ENCODE results near the gene TRAPPC14.
"Not testable (repeated sequence)": the region's sequence is repeated elsewhere in the genome, so short reads cannot be mapped to it uniquely, and the experiment has no call there.

Gene TRAPPC14

GRCh38 chr7:100148559-100149328 lies 9.8 kb downstream of the TRAPPC14 start, which contains the start of gene LAMTOR4:
LAMTOR4 (plus strand) TSS chr7:100148918; CDS start chr7:100148973, 55 bp downstream.
- H3K4me3 ChIP-seq (ENCODE audit: low read depth, low read length): peak within 1 kb of the TSS; percentile 99
- no peak for TF ChIP-seq CTCF (conservative IDR thresholded peaks at IDR 0.05; ENCODE audit: low read depth, low read length)
- peak; percentile 99 for DNase-seq (ENCODE audit: low read depth)

- DNase-seq (ENCODE audit: low read depth): no peak
- no peak for TF ChIP-seq CTCF (conservative IDR thresholded peaks at IDR 0.05; ENCODE audit: low read depth, low read length)
- H3K4me3 ChIP-seq (ENCODE audit: low read depth, low read length): peak overlapping the region; percentile 41
These were observed 10.3 kb downstream of the TRAPPC14 start for GRCh38 chr7:100148225-100148558.

GRCh38 chr7:100147278-100147677 lies 11.2 kb downstream of the TRAPPC14 start:
- no peak for DNase-seq (ENCODE audit: low read depth)
- no peak overlapping the region for H3K4me3 ChIP-seq (ENCODE audit: low read depth, low read length)
- TF ChIP-seq CTCF (conservative IDR thresholded peaks at IDR 0.05; ENCODE audit: low read depth, low read length): no peak

- peak; percentile 39 for DNase-seq (ENCODE audit: low read depth)
- H3K4me3 ChIP-seq (ENCODE audit: low read depth, low read length): not testable (repeated sequence)
These were observed 12.2 kb downstream of the TRAPPC14 start for GRCh38 chr7:100146350-100146749.

GRCh38 chr7:100142461-100142860 lies 16.1 kb downstream of the TRAPPC14 start:
- DNase-seq (ENCODE audit: low read depth): no peak
- no peak overlapping the region for H3K4me3 ChIP-seq (ENCODE audit: low read depth, low read length)
- no peak for TF ChIP-seq CTCF (conservative IDR thresholded peaks at IDR 0.05; ENCODE audit: low read depth, low read length)

GRCh38 chr7:100141555-100141949 lies 17.0 kb downstream of the TRAPPC14 start:
- no peak overlapping the region for H3K4me3 ChIP-seq (ENCODE audit: low read depth, low read length)
- DNase-seq (ENCODE audit: low read depth): no peak
- TF ChIP-seq CTCF (conservative IDR thresholded peaks at IDR 0.05; ENCODE audit: low read depth, low read length): no peak

GRCh38 chr7:100137851-100138760 lies 20.4 kb downstream of the TRAPPC14 start:
- no peak for DNase-seq (ENCODE audit: low read depth)
- TF ChIP-seq CTCF (conservative IDR thresholded peaks at IDR 0.05; ENCODE audit: low read depth, low read length): no peak
- H3K4me3 ChIP-seq (ENCODE audit: low read depth, low read length): no peak overlapping the region

Measured in choroid plexus epithelial cell (primary cell).